Measurements from ENCODE around the gene MIB2.
"Not testable (repeated sequence)": the region's sequence is repeated elsewhere in the genome, so short reads cannot be mapped to it uniquely, and the experiment has no call there.

GRCh38 chr1:1662830-1663560 is 47.7 kb downstream of the MIB2 start:
- not testable (repeated sequence) for TF ChIP-seq POLR2A, CTCF, EP300 (IDR thresholded peaks at IDR 0.05)

All from tibial nerve (tissue), 4 donors.